KOPT-K1 (cell line): ENCODE results near the gene STK32C.

ENCODE experiments used
- H3K27ac ChIP-seq: fragments of 200-600 bp; sonication (generic); 2 replicates; pipeline ENCODE4 v1.5.1; 2016; ENCODE audit warnings: antibody characterized with exemption, mild to moderate bottlenecking, low read depth, low read length; ENCODE audit not compliant: poor library complexity, severe bottlenecking
- H3K36me3 ChIP-seq: fragments of 200-600 bp; sonication (generic); 2 replicates; pipeline ENCODE4 v1.5.1; 2017; ENCODE audit warnings: antibody characterized with exemption, mild to moderate bottlenecking, low read length, moderate library complexity; ENCODE audit not compliant: insufficient read depth
- H3K9me3 ChIP-seq: fragments of 200-600 bp; sonication (generic); 2 replicates; pipeline ENCODE4 v1.5.1; 2017; ENCODE audit warnings: antibody characterized with exemption, low read length, mild to moderate bottlenecking; ENCODE audit not compliant: insufficient read depth, poor library complexity, severe bottlenecking

The STK32C gene

GRCh38 chr10:132313865-132314264 is 6.1 kb upstream of the STK32C start:
- no peaks in the 10 kb centered on the region for H3K9me3 ChIP-seq
- H3K36me3 ChIP-seq: no peaks in the 10 kb centered on the region
- H3K27ac ChIP-seq: no peak overlapping the region

DNA sequence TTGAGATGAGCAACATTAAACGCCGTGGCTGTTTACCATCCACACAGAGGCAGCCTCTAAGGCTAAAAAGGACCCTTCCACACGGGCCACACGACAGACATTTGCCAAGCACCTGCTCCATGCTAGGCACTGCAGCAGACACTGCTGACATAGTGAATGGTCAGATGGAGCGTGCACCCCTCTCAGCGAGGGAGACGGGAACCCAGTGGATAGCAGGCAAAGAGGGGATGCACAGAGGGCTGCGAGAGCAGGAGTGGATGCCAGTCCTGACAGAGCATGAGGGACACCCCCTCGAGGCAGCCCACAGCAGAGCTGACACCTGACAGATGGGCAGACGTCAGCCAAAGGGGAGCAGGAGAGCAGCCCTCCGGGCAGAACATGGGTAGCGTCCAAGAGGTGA is 5.6 kb upstream of the STK32C start:
- Histone ChIP-seq H3K9me3 (no peaks in the 10 kb centered on the region), H3K27ac (no peak overlapping the region)

DNA sequence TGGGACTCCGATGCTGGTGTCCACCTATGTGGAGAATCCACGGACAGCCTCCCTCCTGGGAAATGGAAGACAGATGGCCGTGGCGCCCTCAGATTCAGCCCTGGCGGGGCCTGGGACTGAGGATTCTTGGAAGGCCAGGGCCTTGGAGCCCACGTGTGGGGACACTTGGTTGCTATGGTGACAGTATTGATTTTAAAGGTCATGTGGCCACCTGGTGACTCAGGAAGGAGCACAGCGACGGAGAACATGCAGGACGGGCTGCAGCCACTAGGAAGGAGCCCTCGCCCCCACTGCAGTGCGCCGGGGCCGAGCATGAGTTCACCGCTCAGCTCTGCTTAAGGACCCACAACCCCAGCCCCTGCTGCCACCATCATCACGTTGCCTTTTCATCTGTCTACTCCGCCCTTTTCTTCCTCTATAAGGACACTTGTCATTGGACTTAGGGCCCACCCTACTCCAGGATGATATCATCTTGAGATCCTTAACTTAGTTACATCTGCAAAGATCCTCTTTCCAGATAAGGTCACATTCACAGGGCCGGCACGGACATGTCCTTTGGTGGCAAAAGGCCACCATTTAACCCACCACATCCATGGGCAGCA is 3.7 kb upstream of the STK32C start:
- Histone ChIP-seq H3K27ac (no peak overlapping the region), H3K9me3 (no peaks in the 10 kb centered on the region), H3K36me3 (no peaks in the 10 kb centered on the region)

More for the DNA sequence above, 5.6 kb upstream of the STK32C start:
- H3K36me3 ChIP-seq: no peaks in the 10 kb centered on the region

GRCh38 chr10:132310701-132311337 is 3.1 kb upstream of the STK32C start:
- H3K9me3 ChIP-seq: peaks cover 5% of the 10 kb centered on the region
- no peaks in the 10 kb centered on the region for H3K36me3 ChIP-seq
- no peak overlapping the region for H3K27ac ChIP-seq

GRCh38 chr10:132309879-132310591 is 2.3 kb upstream of the STK32C start:
- Histone ChIP-seq H3K36me3 (no peaks in the 10 kb centered on the region), H3K9me3 (peaks cover 7% of the 10 kb centered on the region)

GRCh38 chr10:132309471-132309865 is 1.7 kb upstream of the STK32C start:
- H3K9me3 ChIP-seq: peaks cover 7% of the 10 kb centered on the region

More at GRCh38 chr10:132309879-132310591, 2.3 kb upstream of the STK32C start:
- H3K27ac ChIP-seq: no peak overlapping the region

GRCh38 chr10:132308587-132309470 is 1.1 kb upstream of the STK32C start:
- Histone ChIP-seq H3K9me3 (peaks cover 7% of the 10 kb centered on the region), H3K36me3 (no peaks in the 10 kb centered on the region), H3K27ac (no peak overlapping the region)

More at GRCh38 chr10:132309471-132309865, 1.7 kb upstream of the STK32C start:
- Histone ChIP-seq H3K36me3 (no peaks in the 10 kb centered on the region), H3K27ac (no peak overlapping the region)

- Histone ChIP-seq H3K9me3 (peaks cover 7% of the 10 kb centered on the region), H3K27ac (no peak overlapping the region), H3K36me3 (no peaks in the 10 kb centered on the region)
Observed at GRCh38 chr10:132306864-132307751, 642 bp downstream of the STK32C start.

DNA sequence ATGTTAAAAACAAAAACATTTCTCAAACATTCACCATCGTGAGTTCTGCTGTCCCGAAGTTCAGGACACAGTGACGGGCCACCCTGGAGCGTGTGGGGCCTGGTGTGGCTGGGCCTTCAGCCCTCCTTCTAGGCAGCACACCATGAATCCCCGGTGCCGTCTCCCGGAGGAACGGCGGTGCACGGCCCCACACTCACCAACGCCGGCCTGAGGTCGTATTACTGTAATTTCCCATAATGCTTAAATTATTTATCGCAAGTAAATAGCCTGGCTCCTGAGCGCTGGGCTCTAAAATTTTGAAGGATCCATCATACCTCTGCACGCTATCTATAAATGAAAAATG is 1.4 kb downstream of the STK32C start:
- Histone ChIP-seq H3K27ac (no peak overlapping the region), H3K9me3 (peaks cover 7% of the 10 kb centered on the region), H3K36me3 (no peaks in the 10 kb centered on the region)

DNA sequence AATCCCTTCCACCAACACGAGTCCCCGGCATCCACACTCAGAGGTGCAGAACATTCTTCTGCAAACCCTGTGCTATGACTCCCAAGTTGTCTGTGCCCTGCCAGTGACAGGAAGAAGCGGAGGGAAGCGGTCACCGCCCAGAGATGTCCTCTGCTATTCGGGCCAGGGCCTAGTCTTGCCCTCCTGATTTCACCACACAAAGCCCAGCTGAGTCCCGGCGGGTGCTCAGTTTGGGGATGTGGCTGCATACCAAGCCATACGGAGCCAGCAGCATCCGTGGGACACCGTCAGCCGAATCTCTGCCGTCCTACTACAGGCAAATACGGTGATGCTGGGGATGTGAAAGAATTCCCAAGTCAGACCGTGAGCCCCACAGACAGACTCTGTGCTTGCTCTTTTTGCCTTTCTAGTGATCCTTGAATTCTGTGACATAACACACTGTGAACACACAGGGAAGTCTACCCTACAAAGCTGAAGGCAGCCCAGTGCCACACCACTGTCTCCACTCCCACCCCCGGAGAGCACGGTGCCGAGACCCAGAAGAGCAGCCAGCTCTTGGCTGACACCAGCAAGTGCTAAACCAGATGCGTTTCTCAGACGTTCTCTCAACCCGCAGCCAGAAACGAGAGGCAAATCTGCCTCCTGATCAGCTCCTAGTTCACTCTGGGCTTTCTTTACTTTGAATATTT is 2.0 kb downstream of the STK32C start:
- Histone ChIP-seq H3K27ac (no peak overlapping the region), H3K36me3 (no peaks in the 10 kb centered on the region), H3K9me3 (peaks cover 7% of the 10 kb centered on the region)

DNA sequence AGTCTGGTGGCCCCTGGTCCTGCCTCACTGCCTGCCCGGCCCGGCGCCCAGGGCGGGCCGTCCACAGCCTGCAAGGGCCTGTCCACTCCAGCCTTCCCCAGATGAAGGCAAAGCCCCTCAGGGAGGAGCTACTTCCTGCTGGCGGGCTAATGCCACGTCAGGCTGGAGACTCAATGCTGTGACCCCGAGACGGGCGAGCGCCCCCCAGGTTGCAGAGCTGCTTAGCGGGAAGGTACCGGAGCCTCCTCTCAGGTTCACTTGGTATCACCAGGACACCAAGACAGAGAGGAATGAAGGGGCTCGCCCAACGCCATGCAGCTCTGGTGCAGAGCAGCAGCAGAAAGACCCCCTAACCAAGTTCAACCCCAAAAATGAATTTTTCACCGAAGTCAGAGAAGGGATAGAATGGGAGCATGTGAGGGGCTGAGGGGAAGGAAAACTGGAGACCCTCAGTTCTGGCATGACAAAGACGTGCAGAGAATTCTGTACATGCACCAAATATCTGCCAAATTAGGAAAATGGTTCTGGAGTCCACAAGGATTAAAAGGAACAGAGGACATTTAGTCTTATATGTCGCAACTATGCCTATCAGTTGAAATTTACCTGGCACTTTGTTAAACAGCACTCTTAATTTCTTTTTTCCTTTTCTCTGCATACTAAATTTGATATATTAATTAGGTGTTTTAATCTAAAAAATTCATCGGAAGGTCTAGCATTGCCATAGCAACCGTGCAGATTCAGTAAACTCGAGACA is 2.8 kb downstream of the STK32C start:
- H3K9me3 ChIP-seq: peaks cover 7% of the 10 kb centered on the region
- H3K36me3 ChIP-seq: no peaks in the 10 kb centered on the region
- no peak overlapping the region for H3K27ac ChIP-seq

- H3K9me3 ChIP-seq: peaks cover 7% of the 10 kb centered on the region
- H3K27ac ChIP-seq: no peak overlapping the region
- no peaks in the 10 kb centered on the region for H3K36me3 ChIP-seq
Observed at GRCh38 chr10:132303361-132304115, 4.2 kb downstream of the STK32C start.
